H1 (cell line): ENCODE results near the gene PNPLA3. TPM values are rescaled to one million over a fixed set of nuclear protein-coding genes. Genes with fewer than 3 reads are reported as not detected.

ENCODE experiments used
- CREB1 ChIP-seq: IDR thresholded peaks from 2 replicates; pipeline ENCODE4 v1.6.1; 2012; ENCODE audit warnings: inconsistent platforms
- E2F6 ChIP-seq: IDR thresholded peaks from 2 replicates; pipeline ENCODE4 v1.6.1; 2012; ENCODE audit warnings: inconsistent platforms
- TCF12 ChIP-seq: IDR thresholded peaks from 2 replicates; pipeline ENCODE4 v1.6.1; 2011; ENCODE audit warnings: low read depth, mild to moderate bottlenecking, low read length
- polyA plus RNA-seq, 7 experiments: library from polyadenylated mRNA; depleted of rRNA in 3 of 7; stranded (reverse) in 5 of 7; unstranded in 2 of 7; fragments of >200 nt in 5 of 7; fragments of 200-250 nt in 2 of 7; gene quantifications; 1 replicate in 5 of 7; 2 replicates in 1 of 7; 4 replicates in 1 of 7; pipeline versions ENCODE4 v1.2.1 to v1.2.3, GENCODE V29; 2011 to 2013; ENCODE audit warnings: missing spikeins in 2 of 7, mixed read lengths in 2 of 7
- total RNA-seq: library from RNA; stranded (reverse); fragmentation: NEBNext Ultra II Directional; extraction: Animal tissue kit (Norgen Biotek cat#: 25700); gene quantifications from 2 replicates; pipeline ENCODE4 v1.2.1, GENCODE V29; 2021

PNPLA3 gene
- total and polyA plus RNA-seq, 2 of the 8 experiments (the other 6 are each of a cell fraction or from before 2014, with no cell fraction given): 17.5 to 23.4 TPM

GRCh38 chr22:43909708-43910107 is 13.9 kb upstream of the PNPLA3 start (continued):
- no peak for TF ChIP-seq E2F6
- no peak for TF ChIP-seq TCF12
- no peak for TF ChIP-seq CREB1
